ENCODE measurements around the gene BCL3. TPM values are rescaled to one million over a fixed set of nuclear protein-coding genes. Genes with fewer than 3 reads are reported as not detected.

BCL3 gene
- total and polyA plus RNA-seq, 2 of the 13 experiments (the other 11 are each of a cell fraction or from before 2014, with no cell fraction given), result 2.3 to 4.0 TPM

GRCh38 chr19:44785993-44786392 is 37.5 kb downstream of the BCL3 start:
- Histone ChIP-seq H3K27ac (ENCODE audit: extremely low read length, insufficient read depth, low read length) (no peak overlapping the region), H3K9ac (ENCODE audit: insufficient read depth, low read depth, low read length) (no peak overlapping the region), H3K79me2 (ENCODE audit: insufficient read depth, low read length) (no peaks in the 10 kb centered on the region), H3K4me3 (replicated peaks in 1 of 3; ENCODE audit: insufficient read depth in 1 of 3, low read depth in 2 of 3, low read length in 3 of 3) (no peak overlapping the region), H4K20me1 (ENCODE audit: insufficient read depth, low read length) (no peaks in the 10 kb centered on the region), H3K9me3 (ENCODE audit: low read length) (no peaks in the 10 kb centered on the region), H3K4me1 (ENCODE audit: insufficient read depth, low read length) (peaks cover 28% of the 10 kb centered on the region), H3K27me3 (ENCODE audit: control insufficient read depth in 1 of 2, insufficient read depth in 2 of 2, low read length in 2 of 2) (no peaks in the 10 kb centered on the region), H3K4me2 (ENCODE audit: low read depth, low read length) (no peak overlapping the region), H3K36me3 (replicated peaks in 1 of 2; ENCODE audit: control insufficient read depth in 1 of 2, insufficient read depth in 2 of 2, low read length in 2 of 2) (no peaks in the 10 kb centered on the region), H2AFZ (ENCODE audit: low read length) (no peak overlapping the region)
- POLR2A ChIA-PET, result no interaction called here
- in situ Hi-C loops (cut with HindIII; ENCODE audit: extremely low pct_ligation_motif_present, low pct_unique_long_range_greater_than_20kb) (no loop called here), intact Hi-C loops (cut with micrococcal nuclease; ENCODE audit: unreplicated experiment) (loop anchor here (2.0 kb wide), 1 partner anchor 23 kb away; the partner anchor contains the start of gene BCAM)
- DNase-seq (ENCODE audit: low spot score), result no peak
- BruUV-seq (replicated peaks), result no TSS peak
- 95% methylated on average over 15 of the region's 15 CpGs for WGBS (ENCODE audit: low lambda C conversion rate)
- CTCF ChIA-PET (ENCODE audit: low intra/inter-chr PET ratio, low total read pairs), result interaction anchor here (2.5 kb wide), 1 partner anchor 22 kb away, joined by 28 read pairs; the partner anchor contains the start of gene BCAM
- TF ChIP-seq TAF15 (IDR thresholded peaks at IDR 0.05; ENCODE audit: low read depth, low read length, poor library complexity, severe bottlenecking) (no peak), TRAFD1 (CRISPR knock-in tag; IDR thresholded peaks at IDR 0.05; ENCODE audit: borderline replicate concordance) (no peak), MXD4 (CRISPR knock-in tag; IDR thresholded peaks at IDR 0.05) (no peak), IKZF4 (CRISPR knock-in tag; IDR thresholded peaks at IDR 0.05; ENCODE audit: borderline replicate concordance, low read depth, not compliant biosample characterization) (no peak), ZNF430 (CRISPR knock-in tag; IDR thresholded peaks at IDR 0.05) (no peak), TERF1 (CRISPR knock-in tag; IDR thresholded peaks at IDR 0.05) (no peak), MBNL3 (CRISPR knock-in tag; conservative IDR thresholded peaks at IDR 0.05) (no peak), CENPT (CRISPR knock-in tag; IDR thresholded peaks at IDR 0.05; ENCODE audit: low read depth) (no peak), ZNF24 (IDR thresholded peaks at IDR 0.05) (no peak)
- ATAC-seq, result no peak
- no peak for FAIRE-seq
